ENCODE data around the gene CEP57. TPM values are rescaled to one million over a fixed set of nuclear protein-coding genes. Genes with fewer than 3 reads are reported as not detected.
"Not testable (repeated sequence)": the region's sequence is repeated elsewhere in the genome, so short reads cannot be mapped to it uniquely, and the experiment has no call there.

The CEP57 gene
- total RNA-seq, 2 donors from 2014 or later: 159 to 168 TPM

GRCh38 chr11:95849087-95849825 lies 59.0 kb downstream of the CEP57 start:
- H3K4me1 Mint-ChIP-seq (ENCODE audit: low read depth): peaks cover 3% of the 10 kb centered on the region
- H3K27ac Mint-ChIP-seq: no peak overlapping the region
- H3K4me3 Mint-ChIP-seq: no peak overlapping the region
- peak; percentile 40 to 60 for ATAC-seq (replicated peaks in 1 of 2)
- no peaks in the 10 kb centered on the region for H3K9me3 Mint-ChIP-seq
- peaks cover 0 to 8% of the 10 kb centered on the region in 2 donors for H3K36me3 Mint-ChIP-seq (ENCODE audit: insufficient read depth in 2 of 2)
- peak; percentile 8 to 26 for DNase-seq
- H3K27me3 Mint-ChIP-seq (ENCODE audit: low read depth): no peaks in the 10 kb centered on the region

- DNase-seq (no peak), ATAC-seq (replicated peaks in 1 of 2) (no peak)
- Mint-ChIP-seq H3K36me3 (ENCODE audit: insufficient read depth in 2 of 2) (peaks cover 0 to 4% of the 10 kb centered on the region in 2 donors), H3K4me3 (no peak overlapping the region), H3K4me1 (ENCODE audit: low read depth) (peaks cover 8% of the 10 kb centered on the region), H3K27me3 (ENCODE audit: low read depth) (no peaks in the 10 kb centered on the region), H3K9me3 (no peaks in the 10 kb centered on the region), H3K27ac (no peak overlapping the region)
These were observed 59.8 kb downstream of the CEP57 start for GRCh38 chr11:95850137-95850536.

GRCh38 chr11:95853138-95853537 lies 62.8 kb downstream of the CEP57 start:
- peaks cover 0 to 1% of the 10 kb centered on the region in 2 donors for H3K36me3 Mint-ChIP-seq (ENCODE audit: insufficient read depth in 2 of 2)
- no peaks in the 10 kb centered on the region for H3K9me3 Mint-ChIP-seq
- peak overlapping the region; percentile 21 for H3K27ac Mint-ChIP-seq
- no peaks in the 10 kb centered on the region for H3K27me3 Mint-ChIP-seq (ENCODE audit: low read depth)
- no peak overlapping the region for H3K4me3 Mint-ChIP-seq
- peaks cover 8% of the 10 kb centered on the region for H3K4me1 Mint-ChIP-seq (ENCODE audit: low read depth)
- DNase-seq (no peak), ATAC-seq (replicated peaks in 1 of 2) (no peak)

DNA sequence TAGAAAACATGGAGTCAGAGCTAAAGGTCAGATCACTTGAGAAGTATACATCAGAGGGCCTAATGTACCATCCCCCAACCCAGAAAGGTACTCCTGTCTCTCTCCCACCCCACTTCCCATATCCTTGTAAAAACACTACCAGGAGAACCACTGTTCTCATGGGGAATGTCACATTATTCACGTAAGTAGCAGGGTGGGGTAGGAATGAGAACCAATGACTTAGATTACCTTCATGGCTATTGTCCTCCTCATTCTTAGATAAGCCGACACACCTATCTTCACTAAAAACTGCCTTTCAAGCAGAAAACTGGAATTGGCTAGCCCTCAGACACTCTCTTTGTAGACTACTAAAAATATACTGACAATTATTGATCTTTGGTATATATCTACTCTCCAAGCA lies 63.6 kb downstream of the CEP57 start:
- Mint-ChIP-seq H3K4me3 (no peak overlapping the region), H3K4me1 (ENCODE audit: low read depth) (peaks cover 8% of the 10 kb centered on the region), H3K9me3 (no peaks in the 10 kb centered on the region), H3K27ac (no peak overlapping the region), H3K27me3 (ENCODE audit: low read depth) (no peaks in the 10 kb centered on the region), H3K36me3 (ENCODE audit: insufficient read depth in 2 of 2) (peaks cover 0 to 1% of the 10 kb centered on the region in 2 donors)
- no peak for ATAC-seq (replicated peaks in 1 of 2)
- DNase-seq: no peak

- ATAC-seq (replicated peaks in 1 of 2); H3K9me3 Mint-ChIP-seq; H3K4me3 Mint-ChIP-seq; H3K4me1 Mint-ChIP-seq (ENCODE audit: low read depth); H3K27me3 Mint-ChIP-seq (ENCODE audit: low read depth); H3K36me3 Mint-ChIP-seq (ENCODE audit: insufficient read depth in 2 of 2); H3K27ac Mint-ChIP-seq; DNase-seq: not testable (repeated sequence)
These were observed 64.1 kb downstream of the CEP57 start for GRCh38 chr11:95854362-95854761.

DNA sequence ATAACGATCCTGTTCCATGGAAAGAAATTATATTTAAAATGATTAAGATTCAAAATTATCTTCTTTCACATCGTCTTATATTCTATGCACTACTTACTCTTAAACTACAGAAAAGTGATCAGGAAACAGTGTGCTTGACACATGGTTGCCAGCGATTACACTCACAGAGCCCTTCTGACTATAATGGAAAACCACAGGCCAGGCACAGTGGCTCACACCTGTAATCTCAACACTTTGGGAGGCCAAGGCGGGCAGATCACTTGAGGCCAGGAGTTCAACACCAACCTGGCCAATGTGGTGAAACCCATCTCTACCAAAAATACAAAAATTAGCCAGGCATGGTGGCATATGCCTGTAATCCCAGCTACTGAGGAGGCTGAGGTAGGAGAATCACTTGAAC lies 69.7 kb downstream of the CEP57 start:
- not testable (repeated sequence) for H3K4me3 Mint-ChIP-seq; H3K27me3 Mint-ChIP-seq (ENCODE audit: low read depth); H3K36me3 Mint-ChIP-seq (ENCODE audit: insufficient read depth in 2 of 2); H3K4me1 Mint-ChIP-seq (ENCODE audit: low read depth); H3K27ac Mint-ChIP-seq; H3K9me3 Mint-ChIP-seq
- DNase-seq (peak in 1 of 2 donors; percentile 5), ATAC-seq (replicated peaks in 1 of 2) (peak; percentile 46 to 59)

GRCh38 chr11:95863486-95864140 lies 73.3 kb downstream of the CEP57 start:
- no peak for DNase-seq
- Mint-ChIP-seq H3K36me3 (ENCODE audit: insufficient read depth in 2 of 2) (peaks cover 3 to 6% of the 10 kb centered on the region in 2 donors), H3K27me3 (ENCODE audit: low read depth) (no peaks in the 10 kb centered on the region), H3K4me3 (no peak overlapping the region), H3K9me3 (no peaks in the 10 kb centered on the region), H3K4me1 (ENCODE audit: low read depth) (peaks cover 8% of the 10 kb centered on the region), H3K27ac (no peak overlapping the region)
- ATAC-seq (replicated peaks in 1 of 2): no peak

DNA sequence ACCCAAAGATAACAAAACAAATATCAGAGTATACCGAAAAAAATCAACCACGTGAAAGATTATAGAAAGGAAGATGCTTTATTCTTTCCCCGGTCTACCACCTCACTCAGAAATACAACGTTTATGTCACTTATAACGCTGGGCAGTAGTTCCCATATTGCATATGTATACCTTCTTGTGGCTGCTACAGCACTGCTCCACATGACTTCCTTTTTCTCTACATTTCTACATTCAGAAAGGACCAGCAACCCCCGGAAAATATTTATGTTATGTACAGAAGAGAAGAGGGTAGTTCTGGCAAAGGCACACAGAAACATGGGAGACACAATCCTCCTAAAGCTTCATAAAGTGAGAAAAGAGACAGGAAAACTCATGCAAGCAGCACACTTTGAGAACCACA lies 76.8 kb downstream of the CEP57 start:
- Mint-ChIP-seq H3K9me3 (no peaks in the 10 kb centered on the region), H3K27ac (no peak overlapping the region), H3K36me3 (ENCODE audit: insufficient read depth in 2 of 2) (peaks cover under 1 to 3% of the 10 kb centered on the region in 2 donors), H3K4me3 (no peak overlapping the region), H3K4me1 (ENCODE audit: low read depth) (peaks cover 5% of the 10 kb centered on the region), H3K27me3 (ENCODE audit: low read depth) (no peaks in the 10 kb centered on the region)
- no peak for ATAC-seq (replicated peaks in 1 of 2)
- DNase-seq: no peak

DNA sequence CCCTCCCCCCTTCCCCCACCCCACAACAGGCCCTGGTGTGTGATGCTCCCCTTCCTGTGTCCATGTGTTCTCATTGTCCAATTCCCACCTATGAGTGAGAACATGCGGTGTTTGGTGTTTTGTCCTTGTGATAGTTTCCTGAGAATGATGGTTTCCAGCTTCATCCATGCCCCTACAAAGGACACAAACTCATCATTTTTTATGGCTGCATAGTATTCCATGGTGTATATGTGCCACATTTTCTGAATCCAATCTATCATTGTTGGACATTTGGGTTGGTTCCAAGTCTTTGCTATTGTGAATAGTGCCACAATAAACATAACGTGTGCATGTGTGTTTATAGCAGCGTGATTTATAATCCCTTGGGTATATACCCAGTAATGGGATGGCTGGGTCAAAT lies 80.6 kb downstream of the CEP57 start:
- H3K4me1 Mint-ChIP-seq (ENCODE audit: low read depth): not testable (repeated sequence)

DNA sequence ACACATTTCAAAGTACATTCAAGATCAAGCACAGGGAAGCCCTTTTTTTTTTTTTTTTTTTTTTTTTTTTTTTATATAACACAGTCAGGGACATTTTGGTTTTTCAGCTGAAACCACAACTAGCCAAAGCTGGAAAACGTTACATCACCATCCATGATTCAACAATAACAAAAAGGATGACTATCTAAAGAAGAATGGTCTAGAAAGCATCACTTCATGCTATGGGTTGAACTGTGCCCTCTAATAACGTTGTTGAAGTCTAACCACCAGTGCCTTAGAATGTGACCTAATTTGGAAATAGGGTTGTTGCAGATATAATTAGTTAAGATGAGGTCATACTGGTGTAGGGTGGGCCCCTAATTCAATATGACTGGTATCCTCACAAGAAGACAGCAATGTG lies 87.0 kb downstream of the CEP57 start:
- no peaks in the 10 kb centered on the region for H3K27me3 Mint-ChIP-seq (ENCODE audit: low read depth)
- H3K4me3 Mint-ChIP-seq: peak overlapping the region in 1 of 2 donors; percentile 31
- ATAC-seq (replicated peaks in 1 of 2) (peak; percentile 99), DNase-seq (peak; percentile 2 to 3)
- peaks cover 5 to 16% of the 10 kb centered on the region in 2 donors for H3K36me3 Mint-ChIP-seq (ENCODE audit: insufficient read depth in 2 of 2)
- H3K27ac Mint-ChIP-seq: peak overlapping the region; percentile 5
- peaks cover 2% of the 10 kb centered on the region in 2 donors for H3K9me3 Mint-ChIP-seq
- peaks cover 19% of the 10 kb centered on the region for H3K4me1 Mint-ChIP-seq (ENCODE audit: low read depth)

More for the DNA sequence above, 80.6 kb downstream of the CEP57 start:
- ATAC-seq (replicated peaks in 1 of 2); H3K36me3 Mint-ChIP-seq (ENCODE audit: insufficient read depth in 2 of 2); H3K27ac Mint-ChIP-seq; H3K9me3 Mint-ChIP-seq; H3K4me3 Mint-ChIP-seq; DNase-seq; H3K27me3 Mint-ChIP-seq (ENCODE audit: low read depth): not testable (repeated sequence)

Other genes starting within 250 kb of the CEP57 start
- gene FAM76B, start 716 bp upstream of the CEP57 start, total RNA-seq: 10 to 100 TPM; 60.6 to 64.0 TPM
- gene MTMR2, start 133.6 kb downstream of the CEP57 start, total RNA-seq: 10 to 100 TPM; 36.3 to 40.1 TPM